GM18511 (cell line): Measurements from ENCODE around the gene CBFB.
A peak's percentile ranks its signal among the peaks of the same experiment; 100 is the strongest.
"Not testable (repeated sequence)": the region's sequence is repeated elsewhere in the genome, so short reads cannot be mapped to it uniquely, and the experiment has no call there.

ENCODE experiments used
- ATAC-seq: cut with Tn5 transposase; IDR thresholded peaks from one replicate; pipeline ENCODE4 v1.9.1; 2021; ENCODE audit warnings: mild to moderate bottlenecking, moderate library complexity; ENCODE audit not compliant: unreplicated experiment

Gene CBFB

GRCh38 chr16:67028696-67029253, at the start of gene CBFB:
CBFB (plus strand) TSS chr16:67029149; CDS start chr16:67029408, 259 bp downstream.
- ATAC-seq, result peak; percentile 87

- no peak for ATAC-seq
These were observed 45.9 kb upstream of the CBFB start for GRCh38 chr16:66983033-66983432.

- ATAC-seq, result no peak
These were observed 44.0 kb upstream of the CBFB start for GRCh38 chr16:66984892-66985311.

GRCh38 chr16:66986559-66986958, 42.4 kb upstream of the CBFB start:
- ATAC-seq, result no peak

- no peak for ATAC-seq
These were observed 40.7 kb upstream of the CBFB start, which contains the start of gene CES4A for GRCh38 chr16:66988197-66988788. CES4A (plus strand) TSS chr16:66988589; CDS start chr16:66988773, 184 bp downstream.

- ATAC-seq, result no peak
These were observed 37.3 kb upstream of the CBFB start for GRCh38 chr16:66991545-66992077.

GRCh38 chr16:66993558-66993957, 35.4 kb upstream of the CBFB start:
- ATAC-seq, result not testable (repeated sequence)

- ATAC-seq, result no peak
These were observed 32.5 kb upstream of the CBFB start for GRCh38 chr16:66996324-66996982.

- no peak for ATAC-seq
These were observed 32.0 kb upstream of the CBFB start for GRCh38 chr16:66996983-66997358.

GRCh38 chr16:67000384-67001351, 28.3 kb upstream of the CBFB start:
- ATAC-seq, result no peak

- ATAC-seq, result no peak
These were observed 27.2 kb upstream of the CBFB start for GRCh38 chr16:67001726-67002125.

- no peak for ATAC-seq
These were observed 21.9 kb upstream of the CBFB start for GRCh38 chr16:67006930-67007658.

GRCh38 chr16:67009158-67009557, 19.8 kb upstream of the CBFB start:
- ATAC-seq, result no peak

- no peak for ATAC-seq
These were observed 17.7 kb upstream of the CBFB start for GRCh38 chr16:67011274-67011673.

- no peak for ATAC-seq
These were observed 15.6 kb upstream of the CBFB start for GRCh38 chr16:67013233-67013822.

- peak; percentile 53 for ATAC-seq
These were observed 14.9 kb upstream of the CBFB start for GRCh38 chr16:67013823-67014633.

GRCh38 chr16:67014634-67015312, 14.2 kb upstream of the CBFB start:
- no peak for ATAC-seq

- no peak for ATAC-seq
These were observed 13.6 kb upstream of the CBFB start for GRCh38 chr16:67015313-67015731.
